ENCODE measurements around the gene RPS6KA2.

The RPS6KA2 gene

GRCh38 chr6:166597711-166598440 is 29.2 kb downstream of the RPS6KA2 start:
- DNase-seq (ENCODE audit: low read depth) = no peak
- no peak for TF ChIP-seq CTCF (IDR thresholded peaks at IDR 0.05; ENCODE audit: low read length, missing control alignments)
- no peak overlapping the region for H3K4me3 ChIP-seq (replicated peaks; ENCODE audit: low read depth, low read length)

GRCh38 chr6:166596776-166597507 is 30.1 kb downstream of the RPS6KA2 start:
- DNase-seq (ENCODE audit: low read depth) = no peak
- TF ChIP-seq CTCF (IDR thresholded peaks at IDR 0.05; ENCODE audit: low read length, missing control alignments) = no peak
- H3K4me3 ChIP-seq (replicated peaks; ENCODE audit: low read depth, low read length) = no peak overlapping the region

- no peak for TF ChIP-seq CTCF (IDR thresholded peaks at IDR 0.05; ENCODE audit: low read length, missing control alignments)
- no peak for DNase-seq (ENCODE audit: low read depth)
- H3K4me3 ChIP-seq (replicated peaks; ENCODE audit: low read depth, low read length) = no peak overlapping the region
These were observed 31.1 kb downstream of the RPS6KA2 start for GRCh38 chr6:166595949-166596348.

GRCh38 chr6:166595061-166595780 is 31.8 kb downstream of the RPS6KA2 start:
- no peak for TF ChIP-seq CTCF (IDR thresholded peaks at IDR 0.05; ENCODE audit: low read length, missing control alignments)
- H3K4me3 ChIP-seq (replicated peaks; ENCODE audit: low read depth, low read length) = no peak overlapping the region
- peak; percentile 88 for DNase-seq (ENCODE audit: low read depth)

GRCh38 chr6:166592821-166593220 is 34.2 kb downstream of the RPS6KA2 start:
- no peak overlapping the region for H3K4me3 ChIP-seq (replicated peaks; ENCODE audit: low read depth, low read length)
- peak; percentile 53 for DNase-seq (ENCODE audit: low read depth)
- TF ChIP-seq CTCF (IDR thresholded peaks at IDR 0.05; ENCODE audit: low read length, missing control alignments) = no peak

- DNase-seq (ENCODE audit: low read depth) = no peak
- no peak overlapping the region for H3K4me3 ChIP-seq (replicated peaks; ENCODE audit: low read depth, low read length)
- TF ChIP-seq CTCF (IDR thresholded peaks at IDR 0.05; ENCODE audit: low read length, missing control alignments) = no peak
These were observed 35.0 kb downstream of the RPS6KA2 start for GRCh38 chr6:166591961-166592520.
